GM23338 (cell line): ENCODE data around the gene CELF2. TPM values are rescaled to one million over a fixed set of nuclear protein-coding genes. Genes with fewer than 3 reads are reported as not detected.
A peak's percentile ranks its signal among the peaks of the same experiment; 100 is the strongest.

Experiments
- ATAC-seq: fragments of 200-7000 bp; cut with Tn5 transposase; 3 replicates; pipeline ENCODE4 v1.9.1; 2020
- DNase-seq: peaks from one replicate; pipeline ENCODE4 v3.0.0-alpha.2; 2015; ENCODE audit warnings: low spot score
- H2AFZ ChIP-seq: fragments of 200-600 bp; sonication (generic); 2 replicates; pipeline ENCODE4 v1.8.0; 2016; ENCODE audit warnings: antibody characterized with exemption, mild to moderate bottlenecking, moderate library complexity
- H3F3A ChIP-seq: fragments of 200-600 bp; sonication (generic); replicated peaks from 2 replicates; pipeline ENCODE4 v1.8.0; 2017; ENCODE audit warnings: antibody characterized with exemption, mixed run types, low read depth
- H3K27ac ChIP-seq: fragments of 200-600 bp; sonication (generic); 2 replicates; pipeline ENCODE4 v1.6.1; 2016; ENCODE audit warnings: low read depth
- H3K27me3 ChIP-seq: fragments of 200-600 bp; sonication (generic); 2 replicates; pipeline ENCODE4 v1.8.0; 2016; ENCODE audit warnings: mild to moderate bottlenecking, mixed run types, moderate library complexity; ENCODE audit not compliant: insufficient read depth
- H3K36me3 ChIP-seq: fragments of 200-600 bp; sonication (generic); 2 replicates; pipeline ENCODE4 v1.8.0; 2016; ENCODE audit warnings: mild to moderate bottlenecking; ENCODE audit not compliant: insufficient read depth
- H3K4me1 ChIP-seq: fragments of 200-600 bp; sonication (generic); 2 replicates; pipeline ENCODE4 v1.8.0; 2016; ENCODE audit warnings: mild to moderate bottlenecking, moderate library complexity; ENCODE audit not compliant: insufficient read depth
- H3K4me2 ChIP-seq: fragments of 200-600 bp; sonication (generic); 2 replicates; pipeline ENCODE4 v1.7.1; 2017; ENCODE audit warnings: mixed run types
- H3K4me3 ChIP-seq: fragments of 200-600 bp; sonication (generic); 2 replicates; pipeline ENCODE4 v1.6.1; 2016; ENCODE audit warnings: mixed run types
- H3K79me2 ChIP-seq: fragments of 200-600 bp; sonication (generic); replicated peaks from 2 replicates; pipeline ENCODE4 v1.8.0; 2017; ENCODE audit warnings: mild to moderate bottlenecking; ENCODE audit not compliant: insufficient read depth
- H3K9me2 ChIP-seq: fragments of 200-600 bp; sonication (generic); 2 replicates; pipeline ENCODE4 v1.8.0; 2017; ENCODE audit not compliant: insufficient read depth
- H4K20me1 ChIP-seq: fragments of 200-600 bp; sonication (generic); replicated peaks from 2 replicates; pipeline ENCODE4 v1.8.0; 2017; ENCODE audit warnings: mild to moderate bottlenecking; ENCODE audit not compliant: insufficient read depth
- H3K27ac Mint-ChIP-seq: 2 replicates; pipeline ENCODE4 v1.8.0; 2020; ENCODE audit warnings: inconsistent platforms, mild to moderate bottlenecking, moderate library complexity, mixed read lengths
- H3K27me3 Mint-ChIP-seq: 3 replicates; pipeline ENCODE4 v1.8.0; 2022; ENCODE audit warnings: low read depth, mild to moderate bottlenecking, moderate library complexity, mixed read lengths, inconsistent platforms; ENCODE audit not compliant: insufficient read depth, poor library complexity
- H3K36me3 Mint-ChIP-seq: 3 replicates; pipeline ENCODE4 v1.8.0; 2021; ENCODE audit warnings: low read depth, mild to moderate bottlenecking, inconsistent platforms, moderate library complexity, mixed read lengths
- H3K4me1 Mint-ChIP-seq: 3 replicates; pipeline ENCODE4 v1.8.0; 2020; ENCODE audit warnings: mild to moderate bottlenecking, inconsistent platforms, mixed read lengths
- H3K4me3 Mint-ChIP-seq: 3 replicates; pipeline ENCODE4 v1.8.0; 2021; ENCODE audit warnings: moderate library complexity, mild to moderate bottlenecking, inconsistent platforms, mixed read lengths
- H3K9me3 Mint-ChIP-seq: 3 replicates; pipeline ENCODE4 v1.8.0; 2020; ENCODE audit warnings: moderate library complexity, mild to moderate bottlenecking, inconsistent platforms, mixed read lengths
- CREB1 ChIP-seq: fragments of 250-450 bp; sonication (Bioruptor Pico); IDR thresholded peaks from 2 replicates; pipeline ENCODE4 v1.5.0; 2020; ENCODE audit warnings: low read depth, mild to moderate bottlenecking, moderate library complexity
- EZH2 ChIP-seq: fragments of 200-600 bp; sonication (generic); IDR thresholded peaks from one replicate; pipeline ENCODE4 v1.8.0; 2017; ENCODE audit warnings: antibody characterized with exemption, mild to moderate bottlenecking, low read depth; ENCODE audit not compliant: unreplicated experiment
- EZH2phosphoT487 ChIP-seq: fragments of 200-600 bp; sonication (generic); IDR thresholded peaks from one replicate; pipeline ENCODE4 v1.8.1; 2018; ENCODE audit warnings: antibody characterized with exemption; ENCODE audit not compliant: unreplicated experiment
- JUNB ChIP-seq: IDR thresholded peaks from one replicate; pipeline ENCODE4 v1.6.1; 2016; ENCODE audit warnings: antibody characterized with exemption; ENCODE audit not compliant: unreplicated experiment
- POLR2AphosphoS5 ChIP-seq: IDR thresholded peaks from 2 replicates; pipeline ENCODE4 v1.6.1; 2016; ENCODE audit warnings: antibody characterized with exemption, low read depth
- STAT1 ChIP-seq: IDR thresholded peaks from one replicate; pipeline ENCODE4 v1.6.1; 2016; ENCODE audit warnings: antibody characterized with exemption; ENCODE audit not compliant: unreplicated experiment
- ZNF114 ChIP-seq: fragments of 250-450 bp; sonication (Bioruptor Pico); IDR thresholded peaks from 2 replicates; pipeline ENCODE4 v1.5.0; 2020; ENCODE audit warnings: mild to moderate bottlenecking, moderate library complexity
- ZNF331 ChIP-seq: fragments of 250-450 bp; sonication (Bioruptor Pico); IDR thresholded peaks from 2 replicates; pipeline ENCODE4 v1.5.0; 2020; ENCODE audit warnings: low read depth, mild to moderate bottlenecking, moderate library complexity
- ZNF462 ChIP-seq: fragments of 250-450 bp; sonication (Bioruptor Pico); IDR thresholded peaks from 2 replicates; pipeline ENCODE4 v1.5.0; 2020; ENCODE audit warnings: mild to moderate bottlenecking, moderate library complexity
- polyA plus RNA-seq: library from polyadenylated mRNA; unstranded; fragments of >200 nt; fragmentation: Nextera tagmentation; extraction: Ambion mirVana; gene quantifications from 2 replicates; pipeline ENCODE4 v1.2.1, GENCODE V29; 2016
- total RNA-seq: library from RNA; depleted of rRNA; stranded (reverse); fragments of >200 nt; shearing (Covaris generic); gene quantifications from 2 replicates; pipeline ENCODE4 v1.2.3, GENCODE V29; 2014
- TF ChIP-seq, protein P1 (sequence below): IDR thresholded peaks from one replicate; pipeline ENCODE4 v1.6.1; 2018; ENCODE audit warnings: antibody characterized with exemption; ENCODE audit not compliant: unreplicated experiment
- TF ChIP-seq, protein P2 (sequence below), 2 experiments: fragments of 200-600 bp in 1 of 2; sonication (generic) in 1 of 2; conservative IDR thresholded peaks; 2 replicates each; pipeline versions ENCODE4 v1.5.1 to v1.6.1; 2016 to 2017; ENCODE audit warnings: antibody characterized with exemption in 2 of 2, low read depth in 2 of 2, mild to moderate bottlenecking in 2 of 2, moderate library complexity in 1 of 2

The CELF2 gene
- total and polyA plus RNA-seq, 2 experiments from 2014 or later = 18.1 to 22.5 TPM

DNA sequence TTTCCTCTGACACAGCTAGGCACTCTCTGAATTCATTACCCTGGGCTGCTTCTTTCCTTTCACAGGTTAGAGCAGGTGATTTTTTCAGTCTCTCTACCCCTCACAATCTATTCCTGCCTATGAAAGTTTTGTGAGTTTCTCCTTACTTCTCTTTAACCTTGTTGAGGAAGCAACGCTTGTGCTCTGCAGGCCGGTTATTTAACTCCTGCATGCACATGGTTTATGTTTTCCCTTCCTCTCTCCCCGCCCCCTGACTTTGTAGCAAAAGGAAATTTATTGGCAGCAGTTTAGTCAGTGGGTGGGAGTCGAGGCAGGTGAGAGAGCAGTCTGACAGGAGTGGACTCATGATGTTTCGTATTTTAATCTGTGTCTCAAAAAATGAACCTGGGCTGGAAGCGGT, 91.9 kb downstream of the CELF2 start:
- H3K9me3 Mint-ChIP-seq = peaks cover 11% of the 10 kb centered on the region
- peaks cover 9% of the 10 kb centered on the region; the same call in 2 of the 3 replicates for H3K36me3 Mint-ChIP-seq
- peaks cover 19% of the 10 kb centered on the region for H3K4me1 Mint-ChIP-seq
- H3K4me3 Mint-ChIP-seq = no peak overlapping the region
- Histone ChIP-seq H3K27ac (no peak overlapping the region), H3K36me3 (no peaks in the 10 kb centered on the region), H3K4me2 (no peak overlapping the region), H3K9me2 (peaks cover 11% of the 10 kb centered on the region; the same call in 1 of the 2 replicates), H3K27me3 (no peaks in the 10 kb centered on the region), H3K79me2 (peaks cover 4% of the 10 kb centered on the region; the same call in 1 of the 2 replicates), H3K4me3 (no peak overlapping the region), H3K4me1 (peaks cover 12% of the 10 kb centered on the region), H3F3A (no peaks in the 10 kb centered on the region), H2AFZ (no peak overlapping the region), H4K20me1 (no peaks in the 10 kb centered on the region)
- no peak for ATAC-seq
- no peak overlapping the region for H3K27ac Mint-ChIP-seq
- DNase-seq = no peak
- H3K27me3 Mint-ChIP-seq = peaks cover 5% of the 10 kb centered on the region
- TF ChIP-seq ZNF331 (peak; percentile 84), STAT1 (no peak)

DNA sequence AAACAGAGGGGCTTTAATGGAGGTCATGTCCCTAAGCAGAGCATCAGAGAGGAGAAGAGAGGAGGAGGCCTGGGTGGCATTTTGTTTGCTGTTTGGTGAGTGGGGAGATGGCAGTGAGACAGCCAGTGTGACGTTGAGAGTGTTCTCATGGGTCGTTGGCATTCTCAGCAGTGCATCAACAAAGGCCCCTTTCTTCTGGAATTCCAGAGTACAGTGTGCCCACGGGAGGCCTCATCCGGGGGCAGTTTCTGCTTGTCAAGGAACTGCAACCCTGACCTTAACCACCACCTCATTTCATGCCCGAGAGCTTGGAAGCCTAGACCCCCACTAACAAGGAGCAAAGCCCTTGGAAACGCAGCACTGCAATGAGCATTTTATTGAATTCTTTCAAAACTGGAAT, 92.9 kb downstream of the CELF2 start:
- Histone ChIP-seq H3K4me3 (no peak overlapping the region), H3K36me3 (no peaks in the 10 kb centered on the region), H3K27ac (no peak overlapping the region), H3K4me1 (peaks cover 9% of the 10 kb centered on the region), H3F3A (no peaks in the 10 kb centered on the region), H2AFZ (no peak overlapping the region), H3K4me2 (no peak overlapping the region), H3K27me3 (no peaks in the 10 kb centered on the region), H4K20me1 (no peaks in the 10 kb centered on the region), H3K79me2 (peaks cover 4% of the 10 kb centered on the region; the same call in 1 of the 2 replicates), H3K9me2 (0 out of 2 replicates have a peak, but pooled peaks cover 6% of the 10 kb centered on the region)
- Mint-ChIP-seq H3K27ac (no peak overlapping the region), H3K27me3 (peaks cover 3% of the 10 kb centered on the region), H3K36me3 (peaks cover 9% of the 10 kb centered on the region; the same call in 2 of the 3 replicates), H3K9me3 (peaks cover 11% of the 10 kb centered on the region), H3K4me3 (no peak overlapping the region), H3K4me1 (peaks cover 18% of the 10 kb centered on the region)
- DNase-seq (no peak), ATAC-seq (peak; percentile 34; the same call in 1 of the 3 replicates)
- TF ChIP-seq POLR2AphosphoS5 = no peak
- TF ChIP-seq STAT1 = no peak
- TF ChIP-seq CREB1 (CRISPR knock-in tag) = no peak
- TF ChIP-seq, protein P1, sequence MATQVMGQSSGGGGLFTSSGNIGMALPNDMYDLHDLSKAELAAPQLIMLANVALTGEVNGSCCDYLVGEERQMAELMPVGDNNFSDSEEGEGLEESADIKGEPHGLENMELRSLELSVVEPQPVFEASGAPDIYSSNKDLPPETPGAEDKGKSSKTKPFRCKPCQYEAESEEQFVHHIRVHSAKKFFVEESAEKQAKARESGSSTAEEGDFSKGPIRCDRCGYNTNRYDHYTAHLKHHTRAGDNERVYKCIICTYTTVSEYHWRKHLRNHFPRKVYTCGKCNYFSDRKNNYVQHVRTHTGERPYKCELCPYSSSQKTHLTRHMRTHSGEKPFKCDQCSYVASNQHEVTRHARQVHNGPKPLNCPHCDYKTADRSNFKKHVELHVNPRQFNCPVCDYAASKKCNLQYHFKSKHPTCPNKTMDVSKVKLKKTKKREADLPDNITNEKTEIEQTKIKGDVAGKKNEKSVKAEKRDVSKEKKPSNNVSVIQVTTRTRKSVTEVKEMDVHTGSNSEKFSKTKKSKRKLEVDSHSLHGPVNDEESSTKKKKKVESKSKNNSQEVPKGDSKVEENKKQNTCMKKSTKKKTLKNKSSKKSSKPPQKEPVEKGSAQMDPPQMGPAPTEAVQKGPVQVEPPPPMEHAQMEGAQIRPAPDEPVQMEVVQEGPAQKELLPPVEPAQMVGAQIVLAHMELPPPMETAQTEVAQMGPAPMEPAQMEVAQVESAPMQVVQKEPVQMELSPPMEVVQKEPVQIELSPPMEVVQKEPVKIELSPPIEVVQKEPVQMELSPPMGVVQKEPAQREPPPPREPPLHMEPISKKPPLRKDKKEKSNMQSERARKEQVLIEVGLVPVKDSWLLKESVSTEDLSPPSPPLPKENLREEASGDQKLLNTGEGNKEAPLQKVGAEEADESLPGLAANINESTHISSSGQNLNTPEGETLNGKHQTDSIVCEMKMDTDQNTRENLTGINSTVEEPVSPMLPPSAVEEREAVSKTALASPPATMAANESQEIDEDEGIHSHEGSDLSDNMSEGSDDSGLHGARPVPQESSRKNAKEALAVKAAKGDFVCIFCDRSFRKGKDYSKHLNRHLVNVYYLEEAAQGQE = no peak
- TF ChIP-seq JUNB = no peak
- TF ChIP-seq, protein P2, sequence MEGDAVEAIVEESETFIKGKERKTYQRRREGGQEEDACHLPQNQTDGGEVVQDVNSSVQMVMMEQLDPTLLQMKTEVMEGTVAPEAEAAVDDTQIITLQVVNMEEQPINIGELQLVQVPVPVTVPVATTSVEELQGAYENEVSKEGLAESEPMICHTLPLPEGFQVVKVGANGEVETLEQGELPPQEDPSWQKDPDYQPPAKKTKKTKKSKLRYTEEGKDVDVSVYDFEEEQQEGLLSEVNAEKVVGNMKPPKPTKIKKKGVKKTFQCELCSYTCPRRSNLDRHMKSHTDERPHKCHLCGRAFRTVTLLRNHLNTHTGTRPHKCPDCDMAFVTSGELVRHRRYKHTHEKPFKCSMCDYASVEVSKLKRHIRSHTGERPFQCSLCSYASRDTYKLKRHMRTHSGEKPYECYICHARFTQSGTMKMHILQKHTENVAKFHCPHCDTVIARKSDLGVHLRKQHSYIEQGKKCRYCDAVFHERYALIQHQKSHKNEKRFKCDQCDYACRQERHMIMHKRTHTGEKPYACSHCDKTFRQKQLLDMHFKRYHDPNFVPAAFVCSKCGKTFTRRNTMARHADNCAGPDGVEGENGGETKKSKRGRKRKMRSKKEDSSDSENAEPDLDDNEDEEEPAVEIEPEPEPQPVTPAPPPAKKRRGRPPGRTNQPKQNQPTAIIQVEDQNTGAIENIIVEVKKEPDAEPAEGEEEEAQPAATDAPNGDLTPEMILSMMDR (conservative IDR thresholded peaks at IDR 0.05; ENCODE audit: low read depth in 2 of 2) = no peak
- TF ChIP-seq ZNF114 (CRISPR knock-in tag) = no peak
- TF ChIP-seq EZH2 = no peak
- no peak for TF ChIP-seq ZNF462 (CRISPR knock-in tag)
- TF ChIP-seq EZH2phosphoT487 = no peak
